Mesenchymal stem cell (in vitro differentiated cells and primary cell): Measurements from ENCODE around the gene SIPA1L3.
A peak's percentile ranks its signal among the peaks of the same experiment; 100 is the strongest.

Source experiments
- DNase-seq: peaks from one replicate; pipeline ENCODE4 v3.0.0-alpha.2; 2013
- H2AFZ ChIP-seq: one replicate; pipeline ENCODE4 v1.6.1; 2013; ENCODE audit warnings: low read depth, mild to moderate bottlenecking, control low read depth, inconsistent platforms, low read length, moderate library complexity
- H2AK5ac ChIP-seq: 2 replicates; pipeline ENCODE4 v1.6.1; 2013; ENCODE audit warnings: low read length, moderate library complexity, mild to moderate bottlenecking, inconsistent platforms; ENCODE audit not compliant: severe bottlenecking
- H2BK120ac ChIP-seq: one replicate; pipeline ENCODE4 v1.6.1; 2013; ENCODE audit warnings: low read depth, mild to moderate bottlenecking, inconsistent platforms, low read length, moderate library complexity
- H2BK12ac ChIP-seq, 2 experiments: one replicate each; pipeline ENCODE4 v1.6.1; 2013; ENCODE audit warnings: inconsistent platforms in 2 of 2, low read length in 2 of 2, mild to moderate bottlenecking in 2 of 2, moderate library complexity in 2 of 2, control low read depth in 1 of 2
- H2BK15ac ChIP-seq: one replicate; pipeline ENCODE4 v1.6.1; 2013; ENCODE audit warnings: mild to moderate bottlenecking, low read depth, inconsistent platforms; ENCODE audit not compliant: poor library complexity, severe bottlenecking
- H2BK5ac ChIP-seq: 2 replicates; pipeline ENCODE4 v1.6.1; 2013; ENCODE audit warnings: low read depth, mild to moderate bottlenecking, low read length, control low read depth, inconsistent platforms; ENCODE audit not compliant: poor library complexity, severe bottlenecking
- H3K14ac ChIP-seq, 2 experiments: one replicate each; pipeline ENCODE4 v1.6.1; 2013; ENCODE audit warnings: inconsistent platforms in 2 of 2, low read length in 2 of 2, control low read depth in 1 of 2, mild to moderate bottlenecking in 1 of 2, moderate library complexity in 1 of 2
- H3K18ac ChIP-seq, 2 experiments: one replicate each; pipeline ENCODE4 v1.6.1; 2013; ENCODE audit warnings: inconsistent platforms in 2 of 2, low read length in 2 of 2, control low read depth in 1 of 2, low read depth in 1 of 2, mild to moderate bottlenecking in 1 of 2
- H3K23ac ChIP-seq, 2 experiments: one replicate each; pipeline ENCODE4 v1.6.1; 2013; ENCODE audit warnings: inconsistent platforms in 2 of 2, low read length in 2 of 2, mild to moderate bottlenecking in 2 of 2, moderate library complexity in 2 of 2, control low read depth in 1 of 2
- H3K27ac ChIP-seq: 2 replicates; pipeline ENCODE4 v1.5.1; 2013; ENCODE audit warnings: mild to moderate bottlenecking, moderate library complexity, low read length, control low read depth, inconsistent platforms; ENCODE audit not compliant: poor library complexity, severe bottlenecking
- H3K27me3 ChIP-seq, 2 experiments: 2 replicates each; pipeline versions ENCODE4 v1.6.1 to v1.7.0; 2013; ENCODE audit warnings: low read length in 2 of 2, mild to moderate bottlenecking in 2 of 2, moderate library complexity in 2 of 2, control low read depth in 1 of 2, inconsistent platforms in 1 of 2; ENCODE audit not compliant: control insufficient read depth in 1 of 2, insufficient read depth in 1 of 2
- H3K36me3 ChIP-seq, 2 experiments: 2 replicates each; pipeline versions ENCODE4 v1.6.1 to v1.7.0; 2013; ENCODE audit warnings: low read length in 2 of 2, control low read depth in 1 of 2, inconsistent platforms in 1 of 2, low read depth in 1 of 2, mild to moderate bottlenecking in 1 of 2; ENCODE audit not compliant: insufficient read depth in 2 of 2, control insufficient read depth in 1 of 2
- H3K4ac ChIP-seq, 2 experiments: one replicate each; pipeline ENCODE4 v1.6.1; 2013; ENCODE audit warnings: inconsistent platforms in 2 of 2, low read length in 2 of 2, mild to moderate bottlenecking in 2 of 2, moderate library complexity in 2 of 2, control low read depth in 1 of 2, low read depth in 1 of 2
- H3K4me1 ChIP-seq: 2 replicates; pipeline ENCODE4 v1.6.1; 2013; ENCODE audit warnings: low read depth, low read length, control low read depth; ENCODE audit not compliant: control insufficient read depth, insufficient read depth
- H3K4me2 ChIP-seq: 2 replicates; pipeline ENCODE4 v1.6.1; 2013; ENCODE audit warnings: low read length, mild to moderate bottlenecking, inconsistent platforms; ENCODE audit not compliant: poor library complexity, severe bottlenecking
- H3K4me3 ChIP-seq, 2 experiments: 2 replicates each; pipeline versions ENCODE4 v1.5.1 to v1.7.0; 2013; ENCODE audit warnings: low read length in 2 of 2, mild to moderate bottlenecking in 2 of 2, control low read depth in 1 of 2, low read depth in 1 of 2; ENCODE audit not compliant: insufficient read depth in 1 of 2
- H3K79me1 ChIP-seq: replicated peaks from 2 replicates; pipeline ENCODE4 v1.6.1; 2013; ENCODE audit warnings: mild to moderate bottlenecking, control low read depth, low read length, inconsistent platforms; ENCODE audit not compliant: poor library complexity, severe bottlenecking
- H3K9ac ChIP-seq: 2 replicates; pipeline ENCODE4 v1.7.0; 2013; ENCODE audit warnings: mild to moderate bottlenecking, low read length, moderate library complexity
- H3K9me3 ChIP-seq: 2 replicates; pipeline ENCODE4 v1.7.0; 2013; ENCODE audit warnings: mild to moderate bottlenecking, low read length; ENCODE audit not compliant: control insufficient read depth
- H4K8ac ChIP-seq: one replicate; pipeline ENCODE4 v1.6.1; 2013; ENCODE audit warnings: inconsistent platforms, mild to moderate bottlenecking, low read length, moderate library complexity
- H4K91ac ChIP-seq: one replicate; pipeline ENCODE4 v1.6.1; 2013; ENCODE audit warnings: mild to moderate bottlenecking, low read length, inconsistent platforms
- WGBS: methylation state at CpG from one replicate; pipeline ENCODE4 v1.1.7; 2013; ENCODE audit warnings: mixed read lengths; 5-methylcytosine and 5-hydroxymethylcytosine counted together

The SIPA1L3 gene

DNA sequence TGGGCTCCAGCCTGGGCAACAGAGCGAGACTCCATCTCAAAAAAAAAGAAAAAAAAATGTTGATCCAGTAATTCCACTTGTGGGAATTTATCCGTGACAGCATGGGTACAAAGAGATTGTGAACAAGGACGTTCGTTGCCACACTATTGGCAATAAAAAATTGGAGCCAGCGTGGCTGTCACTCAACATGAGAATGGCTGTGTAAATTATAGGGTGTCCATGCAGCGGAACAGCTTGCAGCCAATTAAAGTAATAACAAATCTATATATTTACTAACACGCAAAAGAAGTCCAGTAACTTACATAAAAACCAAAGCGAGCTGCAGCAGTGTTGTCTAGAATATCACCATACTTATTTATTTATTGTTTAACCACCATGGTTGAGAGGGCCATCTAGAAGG is 297.7 kb downstream of the SIPA1L3 start:
- no peak overlapping the region for H3K27ac ChIP-seq
- H3K4me3 ChIP-seq: no peak overlapping the region
- peaks cover 0 to 4% of the 10 kb centered on the region in 2 experiments for H3K27me3 ChIP-seq
- peaks cover 9% of the 10 kb centered on the region for H3K79me1 ChIP-seq
- 100% methylated on average over 8 of the region's 8 CpGs for WGBS
- peaks cover 48 to 73% of the 10 kb centered on the region in 2 experiments for H3K36me3 ChIP-seq
- no peak overlapping the region for H2BK120ac ChIP-seq
- peaks cover 12% of the 10 kb centered on the region for H3K4me1 ChIP-seq
- H2AK5ac ChIP-seq: no peak overlapping the region
- no peak overlapping the region for H3K23ac ChIP-seq
- H4K91ac ChIP-seq: no peak overlapping the region
- H3K9me3 ChIP-seq: no peaks in the 10 kb centered on the region
- H3K9ac ChIP-seq: no peak overlapping the region
- no peak overlapping the region for H3K14ac ChIP-seq
- no peak overlapping the region for H2BK5ac ChIP-seq
- no peak overlapping the region for H2BK12ac ChIP-seq
- no peak overlapping the region for H2BK15ac ChIP-seq
- no peak for DNase-seq
- H3K18ac ChIP-seq: no peak overlapping the region
- no peak overlapping the region for H2AFZ ChIP-seq
- no peak overlapping the region for H3K4ac ChIP-seq
- no peak overlapping the region for H3K4me2 ChIP-seq
- no peak overlapping the region for H4K8ac ChIP-seq

DNA sequence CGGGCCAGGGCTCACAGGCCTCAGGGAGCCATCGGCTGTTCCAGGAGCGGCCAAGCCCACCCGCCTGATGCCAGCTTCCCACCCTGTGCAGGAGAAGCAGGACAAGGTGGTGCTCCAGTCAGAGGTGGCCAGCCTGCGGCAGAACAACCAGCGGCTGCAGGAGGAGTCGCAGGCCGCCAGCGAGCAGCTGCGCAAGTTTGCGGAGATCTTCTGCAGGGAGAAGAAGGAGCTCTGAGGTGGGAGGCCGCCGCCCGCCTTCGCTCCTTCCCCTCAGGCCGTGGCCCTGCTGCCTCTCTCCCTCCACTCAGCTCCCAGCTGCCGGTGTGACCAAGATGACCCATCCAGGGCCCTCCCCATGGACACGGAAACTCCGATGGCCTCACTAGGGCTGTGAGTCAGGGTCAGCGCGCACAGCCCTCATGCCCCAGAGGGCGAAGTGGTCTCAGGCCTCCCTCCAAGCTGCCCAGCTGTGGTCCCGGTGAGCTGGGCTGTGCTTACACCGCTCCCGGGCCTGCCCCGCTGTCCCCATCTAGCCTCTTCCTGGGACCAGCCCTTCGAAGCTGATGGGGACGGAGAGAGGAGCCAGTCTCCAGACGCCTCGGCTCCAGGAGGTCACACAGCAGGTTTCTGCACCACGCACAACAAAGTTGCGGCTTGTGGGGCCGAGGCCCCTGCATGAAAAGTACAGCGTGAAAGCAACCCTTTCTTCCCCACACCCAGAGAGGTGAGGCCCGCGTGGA is 299.2 kb downstream of the SIPA1L3 start:
- Histone ChIP-seq H3K9ac (no peak overlapping the region), H3K14ac (no peak overlapping the region), H2BK15ac (no peak overlapping the region), H3K4me3 (no peak overlapping the region), H3K27ac (no peak overlapping the region), H2BK5ac (no peak overlapping the region), H2AFZ (no peak overlapping the region), H3K18ac (no peak overlapping the region), H3K23ac (no peak overlapping the region), H4K91ac (no peak overlapping the region), H3K4me1 (peaks cover 25% of the 10 kb centered on the region), H2BK120ac (no peak overlapping the region), H3K9me3 (no peaks in the 10 kb centered on the region), H3K4me2 (no peak overlapping the region), H2BK12ac (no peak overlapping the region), H3K36me3 (peaks cover 46 to 64% of the 10 kb centered on the region in 2 experiments), H3K79me1 (peaks cover 7% of the 10 kb centered on the region), H4K8ac (peak overlapping the region; percentile 19), H2AK5ac (no peak overlapping the region), H3K27me3 (peaks cover 7 to 15% of the 10 kb centered on the region in 2 experiments), H3K4ac (no peak overlapping the region)
- 86% methylated on average over 36 of the region's 36 CpGs for WGBS
- no peak for DNase-seq

DNA sequence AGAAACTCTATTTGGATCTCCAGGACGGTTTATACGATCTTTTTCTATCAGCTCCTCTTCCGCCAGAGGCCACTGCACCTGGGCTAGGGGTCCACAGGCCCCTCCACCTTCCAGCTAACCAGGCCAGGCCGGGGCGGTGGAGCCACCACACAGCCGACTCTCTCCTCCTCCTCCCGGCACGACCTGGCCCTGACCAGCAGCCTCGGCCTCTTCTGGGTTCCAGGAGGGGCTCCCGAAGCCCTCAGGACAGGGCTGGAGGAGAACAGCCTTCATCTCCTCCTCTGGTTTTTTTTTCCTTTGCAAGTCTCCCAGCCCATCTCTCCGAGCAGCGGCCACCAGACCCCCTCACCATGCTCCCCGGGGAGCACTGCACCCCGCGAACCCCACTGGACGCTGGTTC is 299.9 kb downstream of the SIPA1L3 start:
- Histone ChIP-seq H3K23ac (no peak overlapping the region), H2BK15ac (no peak overlapping the region), H3K18ac (no peak overlapping the region), H4K91ac (no peak overlapping the region), H4K8ac (no peak overlapping the region), H3K4me1 (peaks cover 32% of the 10 kb centered on the region), H3K9ac (no peak overlapping the region), H3K4me3 (no peak overlapping the region), H3K9me3 (no peaks in the 10 kb centered on the region), H2BK5ac (no peak overlapping the region), H3K14ac (no peak overlapping the region), H2BK120ac (no peak overlapping the region), H2AK5ac (no peak overlapping the region), H3K79me1 (peaks cover 7% of the 10 kb centered on the region), H2AFZ (no peak overlapping the region), H2BK12ac (no peak overlapping the region), H3K27me3 (peaks cover 7 to 15% of the 10 kb centered on the region in 2 experiments), H3K36me3 (peaks cover 39 to 57% of the 10 kb centered on the region in 2 experiments), H3K4ac (no peak overlapping the region), H3K4me2 (no peak overlapping the region), H3K27ac (no peak overlapping the region)
- WGBS: 85% methylated on average over 16 of the region's 16 CpGs
- no peak for DNase-seq

DNA sequence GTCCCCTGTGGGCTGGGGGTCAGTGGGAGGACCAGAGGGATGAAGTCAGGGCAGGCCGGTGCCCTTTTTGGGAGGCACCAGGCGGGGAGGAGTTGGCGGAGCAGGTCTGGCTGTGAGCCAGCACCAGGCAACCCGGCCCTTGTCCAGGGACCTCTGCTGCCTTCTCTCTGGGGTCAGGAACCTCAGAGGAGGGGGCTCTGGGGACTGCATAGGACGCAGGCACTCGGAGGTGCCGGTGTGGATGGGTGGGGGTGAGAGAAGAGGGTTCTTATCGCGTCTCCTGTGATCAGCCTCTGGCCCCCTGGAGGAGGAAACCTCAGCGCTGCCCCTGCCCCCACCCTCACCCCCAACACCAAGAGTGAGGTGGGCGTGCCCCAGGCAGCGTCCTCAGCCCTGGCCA is 300.5 kb downstream of the SIPA1L3 start:
- H3K4me3 ChIP-seq: no peak overlapping the region
- no peak for DNase-seq
- H3K4me1 ChIP-seq: peaks cover 32% of the 10 kb centered on the region
- no peak overlapping the region for H3K18ac ChIP-seq
- H4K8ac ChIP-seq: no peak overlapping the region
- no peak overlapping the region for H2AK5ac ChIP-seq
- no peak overlapping the region for H3K23ac ChIP-seq
- H3K14ac ChIP-seq: no peak overlapping the region
- WGBS: 71% methylated on average over 10 of the region's 12 CpGs
- H4K91ac ChIP-seq: no peak overlapping the region
- H2BK5ac ChIP-seq: no peak overlapping the region
- no peaks in the 10 kb centered on the region for H3K9me3 ChIP-seq
- no peak overlapping the region for H2AFZ ChIP-seq
- no peak overlapping the region for H2BK12ac ChIP-seq
- peaks cover 7 to 15% of the 10 kb centered on the region in 2 experiments for H3K27me3 ChIP-seq
- no peak overlapping the region for H3K9ac ChIP-seq
- H3K36me3 ChIP-seq: peaks cover 35 to 51% of the 10 kb centered on the region in 2 experiments
- no peak overlapping the region for H2BK15ac ChIP-seq
- H3K4ac ChIP-seq: no peak overlapping the region
- no peak overlapping the region for H3K27ac ChIP-seq
- no peak overlapping the region for H3K4me2 ChIP-seq
- peaks cover 7% of the 10 kb centered on the region for H3K79me1 ChIP-seq
- no peak overlapping the region for H2BK120ac ChIP-seq
